HG03575 (cell line): ENCODE results near the gene HEXB.
"Not testable (repeated sequence)": the region's sequence is repeated elsewhere in the genome, so short reads cannot be mapped to it uniquely, and the experiment has no call there.

ENCODE experiments used
- ATAC-seq: cut with Tn5 transposase; IDR thresholded peaks from one replicate; pipeline ENCODE4 v1.9.1; 2021; ENCODE audit not compliant: unreplicated experiment, insufficient number of reproducible peaks, low FRiP score; ENCODE audit errors: extremely low read depth

Gene HEXB

GRCh38 chr5:74655206-74655605 is 29.8 kb upstream of the HEXB start:
- ATAC-seq, result no peak

GRCh38 chr5:74655716-74656115 is 29.3 kb upstream of the HEXB start:
- ATAC-seq, result no peak

- no peak for ATAC-seq
Observed at GRCh38 chr5:74657165-74657564, 27.9 kb upstream of the HEXB start.

GRCh38 chr5:74659172-74659571 is 25.9 kb upstream of the HEXB start:
- ATAC-seq, result no peak

- no peak for ATAC-seq
Observed at GRCh38 chr5:74660140-74660539, 24.9 kb upstream of the HEXB start.

GRCh38 chr5:74660873-74661272 is 24.2 kb upstream of the HEXB start:
- ATAC-seq, result no peak

GRCh38 chr5:74664551-74664950 is 20.5 kb upstream of the HEXB start:
- no peak for ATAC-seq

GRCh38 chr5:74665273-74665672 is 19.8 kb upstream of the HEXB start:
- ATAC-seq, result no peak

- ATAC-seq, result no peak
Observed at GRCh38 chr5:74665816-74666215, 19.2 kb upstream of the HEXB start.

GRCh38 chr5:74667396-74667795 is 17.6 kb upstream of the HEXB start:
- ATAC-seq, result no peak

- ATAC-seq, result no peak
Observed at GRCh38 chr5:74669821-74670220, 15.2 kb upstream of the HEXB start.

- ATAC-seq, result no peak
Observed at GRCh38 chr5:74670396-74671038, 14.5 kb upstream of the HEXB start.

GRCh38 chr5:74672215-74672877 is 12.7 kb upstream of the HEXB start:
- ATAC-seq, result no peak

GRCh38 chr5:74673011-74673790 is 11.8 kb upstream of the HEXB start:
- ATAC-seq, result no peak

GRCh38 chr5:74676466-74676865 is 8.6 kb upstream of the HEXB start:
- ATAC-seq, result not testable (repeated sequence)

- not testable (repeated sequence) for ATAC-seq
Observed at GRCh38 chr5:74678123-74678522, 6.9 kb upstream of the HEXB start.

GRCh38 chr5:74679300-74679699 is 5.7 kb upstream of the HEXB start:
- ATAC-seq, result not testable (repeated sequence)

GRCh38 chr5:74679966-74680365 is 5.1 kb upstream of the HEXB start:
- ATAC-seq, result no peak

- no peak for ATAC-seq
Observed at GRCh38 chr5:74685979-74686631, 1.1 kb downstream of the HEXB start.
